Esophagus squamous epithelium (tissue), 5 donors: ENCODE data around the gene MRPL1. TPM values are rescaled to one million over a fixed set of nuclear protein-coding genes. Genes with fewer than 3 reads are reported as not detected.

Experiments used
- DNase-seq: peaks from one replicate; lab custom pipeline; 2025; lab: John Stamatoyannopoulos, UW
- H3K27ac ChIP-seq, 4 donors: fragments of 200-600 bp; sonication (generic); one replicate each; pipeline ENCODE4 v1.5.1; 2016 to 2019; ENCODE audit warnings: mild to moderate bottlenecking in 1 of 4
- H3K27me3 ChIP-seq, 4 donors: fragments of 200-600 bp; sonication (generic); 1 replicate in 3 of 4; 2 replicates in 1 of 4; pipeline versions ENCODE4 v1.5.1 to v1.6.0; 2017 to 2021; ENCODE audit warnings: antibody characterized with exemption in 1 of 4
- H3K36me3 ChIP-seq, 3 donors: fragments of 200-600 bp; sonication (generic); one replicate each; pipeline ENCODE4 v1.5.1; 2016 to 2019
- H3K4me1 ChIP-seq, 3 donors: fragments of 200-600 bp; sonication (generic); one replicate each; pipeline ENCODE4 v1.5.1; 2017 to 2019
- H3K4me3 ChIP-seq, 4 donors: fragments of 200-600 bp; sonication (generic); 1 replicate in 3 of 4; 2 replicates in 1 of 4; pipeline ENCODE4 v1.5.1; 2016 to 2019; ENCODE audit warnings: mild to moderate bottlenecking in 2 of 4, moderate library complexity in 1 of 4
- H3K9me3 ChIP-seq, 3 donors: fragments of 200-600 bp; sonication (generic); one replicate each; pipeline ENCODE4 v1.5.1; 2016 to 2019
- POLR2A ChIP-seq, 4 donors: fragments of 450-650 bp; IDR thresholded peaks; one replicate each; pipeline ENCODE4 v1.6.1; 2017; ENCODE audit warnings: antibody characterized with exemption in 4 of 4, mild to moderate bottlenecking in 4 of 4, moderate library complexity in 3 of 4
- WGBS, 2 donors: methylation state at CpG; one replicate each; pipeline ENCODE4 v1.1.5; 2018; 5-methylcytosine and 5-hydroxymethylcytosine counted together
- intact Hi-C: fragments of 100-400 bp; cut with DNase I; formaldehyde crosslinking; loops from one replicate; pipeline ENCODE4 v1.15.0; 2022
- total RNA-seq, 4 donors: library from RNA; depleted of rRNA; stranded (reverse); fragments of >200 nt; gene quantifications; one replicate each; pipeline ENCODE4 v1.1.0, GENCODE V29; 2016
- TF ChIP-seq, protein P1 (sequence below), 6 experiments: fragments of 450-650 bp in 4 of 6; fragments of 200-600 bp in 2 of 6; sonication (generic) in 2 of 6; IDR thresholded peaks; one replicate each; pipeline ENCODE4 v1.5.1; 2016 to 2019; ENCODE audit warnings: antibody characterized with exemption in 6 of 6, mild to moderate bottlenecking in 4 of 6, moderate library complexity in 4 of 6
- donor health status: DM: yes; HTN: yes; CAD: no.

MRPL1 gene
- total RNA-seq, 4 donors from 2014 or later = 12.9 to 34.5 (median 28.4) TPM

DNA sequence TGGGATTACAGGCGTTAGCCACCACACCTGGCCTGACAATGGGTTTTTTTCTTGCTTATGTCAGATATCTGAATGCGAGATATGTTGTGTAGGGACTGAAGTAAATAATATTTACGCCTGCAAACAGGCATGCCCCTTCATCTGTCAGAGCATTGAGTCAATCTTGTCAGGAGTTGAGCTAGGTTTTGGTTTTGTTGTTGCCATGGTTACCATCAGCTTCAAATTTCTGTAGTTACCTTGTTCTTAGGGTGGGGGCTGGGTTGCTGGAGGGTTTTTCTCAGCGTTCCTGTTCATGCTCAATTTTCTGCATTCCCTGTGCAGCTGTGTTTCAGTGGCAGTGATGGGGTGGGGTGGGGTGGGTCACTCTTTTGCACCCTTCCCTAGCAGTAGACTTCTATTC lies 14.5 kb downstream of the MRPL1 start:
- no peaks in the 10 kb centered on the region for H3K27me3 ChIP-seq
- no peaks in the 10 kb centered on the region for H3K9me3 ChIP-seq
- H3K4me3 ChIP-seq = no peak overlapping the region
- peaks cover 0 to 57% (median 5%) of the 10 kb centered on the region in 3 donors for H3K36me3 ChIP-seq
- TF ChIP-seq POLR2A (IDR thresholded peaks at IDR 0.05) = no peak
- TF ChIP-seq, protein P1, sequence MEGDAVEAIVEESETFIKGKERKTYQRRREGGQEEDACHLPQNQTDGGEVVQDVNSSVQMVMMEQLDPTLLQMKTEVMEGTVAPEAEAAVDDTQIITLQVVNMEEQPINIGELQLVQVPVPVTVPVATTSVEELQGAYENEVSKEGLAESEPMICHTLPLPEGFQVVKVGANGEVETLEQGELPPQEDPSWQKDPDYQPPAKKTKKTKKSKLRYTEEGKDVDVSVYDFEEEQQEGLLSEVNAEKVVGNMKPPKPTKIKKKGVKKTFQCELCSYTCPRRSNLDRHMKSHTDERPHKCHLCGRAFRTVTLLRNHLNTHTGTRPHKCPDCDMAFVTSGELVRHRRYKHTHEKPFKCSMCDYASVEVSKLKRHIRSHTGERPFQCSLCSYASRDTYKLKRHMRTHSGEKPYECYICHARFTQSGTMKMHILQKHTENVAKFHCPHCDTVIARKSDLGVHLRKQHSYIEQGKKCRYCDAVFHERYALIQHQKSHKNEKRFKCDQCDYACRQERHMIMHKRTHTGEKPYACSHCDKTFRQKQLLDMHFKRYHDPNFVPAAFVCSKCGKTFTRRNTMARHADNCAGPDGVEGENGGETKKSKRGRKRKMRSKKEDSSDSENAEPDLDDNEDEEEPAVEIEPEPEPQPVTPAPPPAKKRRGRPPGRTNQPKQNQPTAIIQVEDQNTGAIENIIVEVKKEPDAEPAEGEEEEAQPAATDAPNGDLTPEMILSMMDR (IDR thresholded peaks at IDR 0.05) = no peak
- peaks cover 0 to 23% (median 7%) of the 10 kb centered on the region in 3 donors for H3K4me1 ChIP-seq
- no peak for DNase-seq
- WGBS, 2 donors = 91 to 95% methylated on average over 4 of the region's 4 CpGs
- H3K27ac ChIP-seq = no peak overlapping the region
- intact Hi-C loops = no loop called here

DNA sequence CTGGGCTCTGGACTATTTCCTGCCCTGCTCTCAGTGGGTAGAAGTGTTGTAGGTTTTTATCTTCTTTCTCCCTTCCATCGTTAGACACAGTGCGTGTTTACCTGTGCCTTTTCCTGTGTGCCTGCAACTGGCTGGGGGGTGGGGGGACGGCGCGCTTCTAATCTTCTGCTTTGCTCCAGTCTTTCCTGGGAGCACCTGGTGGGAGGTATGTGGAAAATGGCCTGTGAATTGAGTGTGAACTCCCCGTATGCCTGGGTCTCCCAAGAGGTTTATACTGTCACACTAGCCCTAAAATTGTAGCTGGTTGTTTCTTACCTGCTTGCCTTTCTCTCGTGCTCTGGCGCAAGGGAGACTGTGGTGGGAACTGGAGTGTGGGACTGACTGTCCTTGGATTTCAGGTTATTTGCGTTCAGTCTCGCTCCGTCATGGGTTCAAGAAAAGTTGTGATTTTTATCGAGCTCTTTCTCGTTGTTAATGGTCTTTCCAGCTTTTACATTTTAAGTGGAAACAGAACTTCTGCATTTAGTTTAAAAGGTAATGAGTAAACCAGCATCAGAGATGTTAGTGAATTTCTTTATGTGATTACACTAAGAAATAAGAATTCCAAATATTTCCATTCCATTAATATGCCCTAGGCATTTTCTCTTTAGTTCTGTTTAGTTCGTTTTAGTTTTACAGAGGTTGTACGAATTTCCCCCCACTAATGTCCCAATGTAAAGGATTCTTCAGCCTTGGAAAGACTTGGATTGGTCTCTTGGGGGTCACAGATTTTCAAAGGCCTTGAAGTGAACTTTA lies 15.3 kb downstream of the MRPL1 start:
- Histone ChIP-seq H3K27ac (no peak overlapping the region), H3K9me3 (no peaks in the 10 kb centered on the region), H3K4me3 (no peak overlapping the region), H3K36me3 (peaks cover 0 to 49% (median 5%) of the 10 kb centered on the region in 3 donors), H3K27me3 (no peaks in the 10 kb centered on the region), H3K4me1 (peaks cover 0 to 27% (median 10%) of the 10 kb centered on the region in 3 donors)
- 89 to 91% methylated on average over 15 of the region's 15 CpGs for WGBS, 2 donors
- intact Hi-C loops = no loop called here
- DNase-seq = no peak
- no peak for TF ChIP-seq POLR2A (IDR thresholded peaks at IDR 0.05)
- TF ChIP-seq, protein P1 (IDR thresholded peaks at IDR 0.05) = no peak

DNA sequence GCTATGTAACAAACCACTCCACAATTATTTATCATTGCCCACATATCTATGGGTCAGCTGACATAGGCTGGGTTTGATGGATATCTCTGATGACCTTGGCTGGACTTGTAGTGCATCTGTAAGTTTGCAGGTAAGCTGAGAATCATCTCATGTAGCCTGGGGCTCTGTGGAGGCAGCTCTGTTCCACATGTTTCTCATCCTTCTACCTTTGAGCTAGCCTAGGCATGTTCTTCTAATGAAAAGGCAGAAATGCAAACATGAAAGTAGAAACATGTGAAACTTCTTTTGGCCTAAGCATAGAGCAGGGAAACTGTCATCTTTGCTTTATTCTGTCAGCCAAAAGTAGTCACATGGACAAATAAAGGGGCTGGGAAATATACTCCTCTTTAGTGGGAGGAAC lies 18.2 kb downstream of the MRPL1 start:
- Histone ChIP-seq H3K27me3 (no peaks in the 10 kb centered on the region), H3K27ac (peak overlapping the region in 3 of 4 donors; percentile 45 to 69 (median 47)), H3K4me3 (no peak overlapping the region), H3K36me3 (peaks cover 0 to 47% (median 5%) of the 10 kb centered on the region in 3 donors), H3K9me3 (no peaks in the 10 kb centered on the region), H3K4me1 (peaks cover 0 to 27% (median 10%) of the 10 kb centered on the region in 3 donors)
- intact Hi-C loops = no loop called here
- DNase-seq = no peak
- TF ChIP-seq, protein P1 (IDR thresholded peaks at IDR 0.05) = no peak
- no peak for TF ChIP-seq POLR2A (IDR thresholded peaks at IDR 0.05)

DNA sequence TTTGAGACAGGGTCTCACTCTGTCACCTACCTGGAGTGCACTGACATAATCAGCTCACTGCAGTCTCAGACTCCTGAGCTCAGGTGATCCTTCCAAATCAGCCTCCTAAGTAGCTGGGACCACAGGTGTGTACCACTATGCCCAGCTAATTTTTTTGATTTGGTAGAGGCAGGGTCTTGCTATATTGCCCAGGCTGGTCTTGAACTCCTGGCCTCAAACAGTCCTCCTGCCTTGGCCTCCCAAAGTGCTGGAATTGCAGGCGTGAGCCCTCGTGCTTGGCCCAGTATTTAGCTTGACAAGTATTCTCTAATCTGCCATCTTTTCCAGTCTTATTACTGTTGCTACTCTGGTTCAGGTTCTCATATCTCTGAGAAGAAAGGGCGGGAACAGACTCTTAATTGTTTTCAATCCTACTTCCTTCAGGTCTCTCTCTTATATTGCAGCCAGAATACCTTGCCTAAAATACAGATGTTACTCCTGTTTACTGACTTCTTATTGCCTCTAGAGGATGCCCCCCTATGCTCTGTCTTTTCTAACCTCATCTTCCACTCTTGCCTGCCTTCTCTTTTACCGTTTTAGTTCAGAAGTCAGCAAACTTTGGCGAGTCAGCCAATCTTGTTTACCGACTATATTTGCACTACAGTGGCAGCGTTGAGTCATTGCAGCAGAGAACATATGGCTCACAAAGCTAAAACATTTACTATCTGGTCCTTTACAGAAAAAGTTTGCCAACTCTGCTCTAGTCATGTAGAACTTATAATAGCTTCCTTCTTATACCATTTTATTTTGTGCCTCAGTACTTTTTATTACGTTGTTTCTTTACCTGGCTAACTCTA lies 19.0 kb downstream of the MRPL1 start:
- peaks cover 0 to 47% (median 9%) of the 10 kb centered on the region in 3 donors for H3K36me3 ChIP-seq
- intact Hi-C loops = no loop called here
- no peak for DNase-seq
- H3K4me1 ChIP-seq = peaks cover 0 to 27% (median 10%) of the 10 kb centered on the region in 3 donors
- no peaks in the 10 kb centered on the region for H3K27me3 ChIP-seq
- H3K4me3 ChIP-seq = no peak overlapping the region
- H3K9me3 ChIP-seq = no peaks in the 10 kb centered on the region
- peak overlapping the region; percentile 45 to 69 (median 46) for H3K27ac ChIP-seq
- WGBS, 2 donors = 62 to 76% methylated on average over 8 of the region's 8 CpGs
- TF ChIP-seq POLR2A (IDR thresholded peaks at IDR 0.05) = no peak
- TF ChIP-seq, protein P1 (IDR thresholded peaks at IDR 0.05) = peak in 2 of 6 experiments; percentile 29 to 37
